Measurements from ENCODE around the gene EDC4. TPM values are rescaled to one million over a fixed set of nuclear protein-coding genes. Genes with fewer than 3 reads are reported as not detected.

Gene EDC4
- total RNA-seq, 1 experiment from 2014 or later: 100 TPM

DNA sequence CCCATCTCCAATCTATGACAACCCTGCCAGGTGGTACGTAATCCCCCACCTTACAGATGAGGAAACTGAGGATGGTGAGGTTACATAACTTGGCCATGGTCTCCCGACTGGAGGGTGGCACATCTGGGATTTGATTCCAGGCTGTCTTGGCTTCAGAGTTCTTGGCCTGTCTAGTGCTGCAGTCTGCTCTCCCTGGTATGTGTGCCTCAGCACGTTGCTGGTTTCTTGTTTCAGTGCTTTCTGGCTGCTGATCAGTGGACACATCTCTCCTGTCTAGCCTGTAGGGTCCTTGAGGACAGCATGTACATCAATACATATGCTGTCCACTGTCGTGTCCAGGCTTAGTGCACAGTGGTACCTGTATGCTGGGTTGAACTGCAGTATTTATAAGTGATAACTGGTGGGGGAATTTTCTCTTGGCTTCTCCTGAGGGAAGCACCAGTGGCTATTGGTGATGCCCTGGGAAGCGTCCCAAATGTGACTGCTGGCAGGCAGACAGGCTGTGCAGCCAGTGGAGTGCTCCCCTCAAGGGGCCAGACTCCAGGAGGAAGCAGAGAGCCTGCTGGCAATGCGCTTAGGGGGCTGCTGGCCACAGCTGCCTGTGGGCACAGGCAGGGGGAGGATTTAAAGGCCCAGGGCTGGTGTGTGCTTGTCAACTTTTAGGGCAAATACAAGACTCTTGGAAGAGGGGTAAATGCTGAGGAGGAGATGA lies 44.4 kb downstream of the EDC4 start:
- H3K9me3 ChIP-seq (ENCODE audit: control insufficient read depth in 1 of 2, insufficient read depth in 1 of 2, low read depth in 1 of 2, low read length in 2 of 2): no peaks in the 10 kb centered on the region
- ATAC-seq (peak; percentile 30; the same call in 1 of the 2 replicates), DNase-seq (ENCODE audit: low read depth, low spot score) (no peak)
- H3K79me2 ChIP-seq (ENCODE audit: insufficient read depth, low read length): no peaks in the 10 kb centered on the region
- TF ChIP-seq ZNF274 (IDR thresholded peaks at IDR 0.05; ENCODE audit: low read depth, low read length) (no peak), ZFX (IDR thresholded peaks at IDR 0.05) (no peak), EZH2phosphoT487 (IDR thresholded peaks at IDR 0.05; ENCODE audit: borderline replicate concordance) (no peak), CBX3 (IDR thresholded peaks at IDR 0.05; ENCODE audit: low read depth) (no peak), SP1 (IDR thresholded peaks at IDR 0.05; ENCODE audit: low read depth) (no peak), FOSL1 (IDR thresholded peaks at IDR 0.05; ENCODE audit: low read depth) (no peak), POLR2AphosphoS5 (IDR thresholded peaks at IDR 0.05; ENCODE audit: low read depth, low read length) (no peak)
- CTCF ChIA-PET: interaction anchor here (0.6 to 1.0 kb wide), 2 partner anchors 34 to 101 kb away, joined by 3 read pairs; no protein-coding TSS in a partner anchor
- RAD21 ChIA-PET (ENCODE audit: low non-redundant PET in 1 of 2, low total read pairs in 2 of 2, uncharacterized antibody in 2 of 2, unreplicated experiment in 2 of 2): interaction anchor here in 1 of 2 experiments (0.5 kb wide), 1 partner anchor 140 kb away, joined by 4 read pairs; no protein-coding TSS in a partner anchor
- peaks cover 12 to 16% of the 10 kb centered on the region in 2 experiments for H3K4me1 ChIP-seq (ENCODE audit: control insufficient read depth in 1 of 2, insufficient read depth in 2 of 2, low read length in 2 of 2)
- POLR2A ChIA-PET: no interaction called here
- peak overlapping the region; percentile 36 for H3K9ac ChIP-seq (ENCODE audit: low read length)
- BruUV-seq (replicated peaks): no TSS peak
- H3K4me2 ChIP-seq (ENCODE audit: low read length): peak overlapping the region; percentile 64
- H3K36me3 ChIP-seq (ENCODE audit: control insufficient read depth in 1 of 2, insufficient read depth in 2 of 2, low read length in 2 of 2): no peaks in the 10 kb centered on the region
- no peaks in the 10 kb centered on the region for H3K27me3 ChIP-seq (ENCODE audit: insufficient read depth, low read length)
- H3K9me2 ChIP-seq (ENCODE audit: insufficient read depth): no peaks in the 10 kb centered on the region
- H2AFZ ChIP-seq (ENCODE audit: low read depth, low read length, poor library complexity, severe bottlenecking): no peak overlapping the region
- intact Hi-C loops (cut with micrococcal nuclease): no loop called here
- peak overlapping the region; percentile 17 for H3K27ac ChIP-seq (ENCODE audit: low read depth, low read length)
- H3K4me3 ChIP-seq (replicated peaks in 1 of 2; ENCODE audit: low read depth in 1 of 2, low read length in 2 of 2): no peak overlapping the region
- H4K20me1 ChIP-seq (ENCODE audit: insufficient read depth): no peaks in the 10 kb centered on the region

DNA sequence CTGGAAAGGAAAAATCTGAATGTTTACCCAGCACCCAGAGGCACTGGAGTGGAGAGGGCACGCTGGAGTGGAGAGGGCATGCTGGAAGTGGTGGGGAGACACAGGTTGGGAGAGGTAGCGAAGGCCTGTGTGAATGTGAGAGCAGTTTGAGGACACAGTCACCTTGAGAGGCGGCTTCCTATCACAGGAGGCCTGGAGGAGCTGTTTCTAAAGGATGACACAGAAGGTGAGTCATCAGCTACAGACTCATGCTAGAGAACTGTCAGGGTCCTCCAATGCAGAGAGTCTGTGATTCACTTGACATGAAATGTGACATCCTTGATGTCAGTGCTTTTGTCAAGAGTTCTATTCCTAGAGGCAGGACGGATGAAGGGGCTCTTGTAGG lies 45.0 kb downstream of the EDC4 start:
- ChIA-PET CTCF (interaction anchor here (0.6 to 1.0 kb wide), 3 partner anchors 35 to 123 kb away, joined by 3 read pairs; no protein-coding TSS in a partner anchor), RAD21 (ENCODE audit: low non-redundant PET in 1 of 2, low total read pairs in 2 of 2, uncharacterized antibody in 2 of 2, unreplicated experiment in 2 of 2) (interaction anchor here in 1 of 2 experiments (0.5 kb wide), 1 partner anchor 141 kb away, joined by 4 read pairs; no protein-coding TSS in a partner anchor), POLR2A (no interaction called here)
- intact Hi-C loops (cut with micrococcal nuclease): no loop called here
- Histone ChIP-seq H3K4me3 (replicated peaks in 1 of 2; ENCODE audit: low read depth in 1 of 2, low read length in 2 of 2) (no peak overlapping the region), H2AFZ (ENCODE audit: low read depth, low read length, poor library complexity, severe bottlenecking) (no peak overlapping the region), H4K20me1 (ENCODE audit: insufficient read depth) (no peaks in the 10 kb centered on the region), H3K4me1 (ENCODE audit: control insufficient read depth in 1 of 2, insufficient read depth in 2 of 2, low read length in 2 of 2) (peaks cover 12 to 16% of the 10 kb centered on the region in 2 experiments), H3K4me2 (ENCODE audit: low read length) (peak overlapping the region; percentile 64), H3K27me3 (ENCODE audit: insufficient read depth, low read length) (no peaks in the 10 kb centered on the region), H3K36me3 (ENCODE audit: control insufficient read depth in 1 of 2, insufficient read depth in 2 of 2, low read length in 2 of 2) (no peaks in the 10 kb centered on the region), H3K9me2 (ENCODE audit: insufficient read depth) (no peaks in the 10 kb centered on the region), H3K9me3 (ENCODE audit: control insufficient read depth in 1 of 2, insufficient read depth in 1 of 2, low read depth in 1 of 2, low read length in 2 of 2) (no peaks in the 10 kb centered on the region), H3K27ac (ENCODE audit: low read depth, low read length) (peak overlapping the region; percentile 17), H3K79me2 (ENCODE audit: insufficient read depth, low read length) (no peaks in the 10 kb centered on the region), H3K9ac (ENCODE audit: low read length) (peak overlapping the region; percentile 36)
- no TSS peak for BruUV-seq (replicated peaks)
- DNase-seq (ENCODE audit: low read depth, low spot score) (peak; percentile 45), ATAC-seq (peak; percentile 92)
- no peak for TF ChIP-seq CEBPB (IDR thresholded peaks at IDR 0.05; ENCODE audit: low read depth)
- peak; percentile 77 for TF ChIP-seq JUND (IDR thresholded peaks at IDR 0.05)
- TF ChIP-seq, protein P1, sequence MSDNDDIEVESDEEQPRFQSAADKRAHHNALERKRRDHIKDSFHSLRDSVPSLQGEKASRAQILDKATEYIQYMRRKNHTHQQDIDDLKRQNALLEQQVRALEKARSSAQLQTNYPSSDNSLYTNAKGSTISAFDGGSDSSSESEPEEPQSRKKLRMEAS (IDR thresholded peaks at IDR 0.05): 0 out of 2 replicates have a peak, but pooled peaks have one; percentile 23
- no peak for TF ChIP-seq RAD21 (IDR thresholded peaks at IDR 0.05; ENCODE audit: low read depth)
- TF ChIP-seq FOSL1 (IDR thresholded peaks at IDR 0.05; ENCODE audit: low read depth): peak; percentile 70
- no peak for TF ChIP-seq POLR2A (IDR thresholded peaks at IDR 0.05; ENCODE audit: borderline replicate concordance, extremely low read depth, insufficient read depth, insufficient read length)
